Activated naive CD8-positive, alpha-beta T cell treated with anti-CD3 and anti-CD28 coated beads for 36 hours (primary cell): Measurements from ENCODE around the gene SDR39U1. TPM values are rescaled to one million over a fixed set of nuclear protein-coding genes. Genes with fewer than 3 reads are reported as not detected.

Source experiments
- DNase-seq: peaks from one replicate; pipeline ENCODE4 v3.0.0; 2021
- H3K27ac Mint-ChIP-seq: one replicate; pipeline ENCODE4 v1.8.0; 2022; ENCODE audit warnings: mild to moderate bottlenecking, moderate library complexity, mixed read lengths
- H3K27me3 Mint-ChIP-seq: one replicate; pipeline ENCODE4 v1.8.0; 2022; ENCODE audit warnings: mild to moderate bottlenecking, mixed read lengths
- H3K36me3 Mint-ChIP-seq: one replicate; pipeline ENCODE4 v1.8.0; 2021; ENCODE audit warnings: mild to moderate bottlenecking, mixed read lengths
- H3K4me1 Mint-ChIP-seq: one replicate; pipeline ENCODE4 v1.8.0; 2021; ENCODE audit warnings: mixed read lengths
- H3K4me3 Mint-ChIP-seq: one replicate; pipeline ENCODE4 v1.8.0; 2022; ENCODE audit warnings: mild to moderate bottlenecking, moderate library complexity, mixed read lengths
- H3K9me3 Mint-ChIP-seq: one replicate; pipeline ENCODE4 v1.8.0; 2022; ENCODE audit warnings: mixed read lengths
- total RNA-seq, 2 experiments: library from RNA; stranded (reverse); gene quantifications; one replicate each; pipeline ENCODE4 v1.2.3, GENCODE V29; 2021

SDR39U1 gene
- total RNA-seq, 2 experiments from 2014 or later, result 57.8 to 59.0 TPM

DNA sequence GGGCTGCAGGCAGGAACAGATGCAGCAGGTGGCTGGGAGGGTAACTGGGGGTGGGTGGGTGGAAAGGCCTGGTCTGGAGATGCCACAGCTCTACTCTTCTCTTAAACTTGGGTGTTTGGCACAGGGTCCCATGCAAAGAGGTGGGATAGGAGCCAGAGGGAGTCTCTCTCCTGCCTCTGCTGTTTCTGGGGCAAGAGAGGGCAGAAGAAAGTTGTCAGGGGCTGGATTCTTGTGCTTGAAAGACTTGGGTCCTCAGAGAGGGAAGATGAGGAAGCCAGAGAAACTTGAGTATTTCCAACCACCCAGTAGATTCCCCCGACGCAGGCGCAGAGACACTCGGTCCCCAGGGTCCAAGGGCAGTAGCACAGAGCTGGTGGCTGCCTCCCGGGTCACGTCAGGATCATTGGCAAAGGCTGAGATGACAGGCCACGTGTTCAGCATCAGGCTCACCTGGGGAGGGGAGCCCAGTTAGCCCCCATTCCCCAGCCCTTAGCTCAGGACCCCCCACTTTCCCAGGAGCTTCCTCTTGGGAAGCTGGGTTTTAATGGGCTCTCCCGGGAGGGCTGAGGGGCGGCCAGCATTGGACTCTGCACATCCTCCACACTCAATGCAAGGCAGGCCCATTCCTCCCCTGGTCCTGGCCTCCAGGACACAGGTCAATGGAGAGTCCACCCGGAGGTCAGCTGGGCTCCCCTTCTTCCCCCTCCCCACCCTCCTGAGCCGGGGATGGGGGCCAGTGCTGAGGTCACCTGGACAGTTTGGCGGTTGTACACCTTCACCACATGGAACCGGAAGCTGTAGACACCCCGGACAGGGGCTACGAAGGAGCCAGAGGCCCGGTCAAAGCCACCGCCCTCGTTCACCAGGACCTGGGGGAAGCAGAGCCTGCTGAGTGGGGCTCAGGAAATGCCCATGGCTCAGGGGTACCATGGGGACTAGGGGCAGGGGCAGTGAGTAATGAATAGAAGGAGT, 14.8 kb downstream of the SDR39U1 start:
- Mint-ChIP-seq H3K27me3 (no peaks in the 10 kb centered on the region), H3K4me3 (peak overlapping the region; percentile 14), H3K27ac (peak overlapping the region; percentile 71), H3K9me3 (no peaks in the 10 kb centered on the region), H3K4me1 (peaks cover 39% of the 10 kb centered on the region), H3K36me3 (peaks cover 12% of the 10 kb centered on the region)
- DNase-seq, result no peak

DNA sequence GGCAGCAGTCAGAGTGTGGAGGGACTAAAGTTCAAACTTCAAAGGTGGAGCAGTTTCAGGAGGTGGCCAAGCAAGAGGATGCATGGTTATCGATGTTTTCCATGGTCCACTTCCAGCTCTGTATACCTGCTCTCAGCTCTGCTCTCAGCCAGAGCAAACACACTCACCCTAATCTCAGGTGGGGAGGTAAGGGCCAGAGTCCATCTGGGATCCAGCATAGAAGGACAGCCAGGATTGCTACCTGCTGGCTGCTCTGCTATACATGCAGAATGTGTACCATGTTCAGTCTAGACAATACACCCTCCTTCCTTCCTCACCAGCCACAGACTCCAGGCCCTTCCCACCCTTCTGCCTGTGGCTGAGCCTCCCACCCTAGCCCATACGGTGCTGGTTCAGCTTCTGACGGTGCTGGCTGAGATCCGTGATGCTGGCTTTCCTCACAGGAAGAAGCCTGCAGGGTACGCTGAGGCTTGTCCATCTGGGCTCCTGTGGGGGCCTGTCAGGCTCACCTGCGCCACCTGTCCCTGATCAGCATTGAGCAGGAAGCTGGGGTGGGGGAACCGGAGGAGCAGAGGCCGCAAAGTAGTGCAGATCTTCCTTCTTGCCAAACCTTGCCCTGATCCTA, 15.6 kb downstream of the SDR39U1 start:
- Mint-ChIP-seq H3K27ac (no peak overlapping the region), H3K27me3 (no peaks in the 10 kb centered on the region), H3K9me3 (no peaks in the 10 kb centered on the region), H3K4me3 (no peak overlapping the region), H3K36me3 (peaks cover 10% of the 10 kb centered on the region), H3K4me1 (peaks cover 38% of the 10 kb centered on the region)
- DNase-seq, result no peak

DNA sequence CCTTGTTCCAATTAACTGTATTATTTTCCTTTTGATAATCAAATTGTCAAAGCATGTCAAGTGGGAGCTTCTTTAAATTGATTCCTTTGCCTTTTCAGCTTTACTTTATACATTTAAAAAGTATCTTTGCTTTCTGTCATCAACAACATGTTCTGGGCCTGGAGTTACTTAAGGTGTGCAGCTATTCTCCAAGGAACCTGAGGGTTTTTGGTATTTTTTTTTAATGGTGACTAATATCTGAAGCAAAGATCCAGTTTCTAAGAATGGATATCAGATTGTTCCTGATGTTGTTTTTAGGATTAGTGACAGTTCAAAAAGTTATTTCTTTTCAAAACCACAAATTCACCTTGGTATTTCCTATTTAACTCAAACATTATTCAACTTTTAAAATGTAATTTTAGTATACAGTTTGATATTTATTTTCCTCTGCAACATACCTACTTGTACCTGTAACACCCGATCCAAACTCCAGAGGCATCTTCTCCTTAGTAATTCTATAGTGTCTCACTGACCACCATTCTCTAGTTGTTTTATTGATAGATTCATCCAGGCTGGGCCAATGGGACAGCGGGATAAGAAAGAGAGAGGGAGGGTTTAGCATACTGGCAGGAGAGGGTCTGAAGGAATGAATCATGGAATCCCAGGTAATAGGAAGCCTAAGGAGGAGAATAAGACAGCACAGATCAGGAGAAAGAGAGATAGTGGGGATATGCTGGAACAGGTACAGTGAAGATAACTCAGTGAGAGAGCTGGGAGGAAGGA, 16.2 kb downstream of the SDR39U1 start:
- DNase-seq, result no peak
- Mint-ChIP-seq H3K27me3 (no peaks in the 10 kb centered on the region), H3K4me3 (no peak overlapping the region), H3K4me1 (peaks cover 32% of the 10 kb centered on the region), H3K9me3 (no peaks in the 10 kb centered on the region), H3K27ac (no peak overlapping the region), H3K36me3 (peaks cover 4% of the 10 kb centered on the region)

DNA sequence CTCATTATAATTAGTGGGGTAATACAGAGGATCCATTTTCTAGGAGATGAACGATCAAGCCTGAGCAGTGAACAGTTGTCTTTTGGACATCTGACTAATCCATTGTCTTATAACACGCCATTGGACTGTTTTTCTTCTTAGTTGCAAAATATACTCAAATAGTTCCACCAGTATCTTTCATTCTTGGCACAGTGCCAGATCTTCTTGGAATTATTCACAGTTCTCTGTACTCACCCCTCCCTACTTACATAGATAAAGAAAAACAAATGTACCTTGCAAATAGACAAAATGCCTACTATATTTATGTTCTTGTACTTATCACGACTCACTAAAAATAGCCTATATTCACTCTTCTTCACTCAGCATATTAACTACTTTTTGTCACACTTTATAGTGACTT, 16.9 kb downstream of the SDR39U1 start:
- H3K27ac Mint-ChIP-seq, result no peak overlapping the region
- no peak overlapping the region for H3K4me3 Mint-ChIP-seq
- peaks cover 2% of the 10 kb centered on the region for H3K36me3 Mint-ChIP-seq
- no peak for DNase-seq
- no peaks in the 10 kb centered on the region for H3K9me3 Mint-ChIP-seq
- H3K27me3 Mint-ChIP-seq, result no peaks in the 10 kb centered on the region
- H3K4me1 Mint-ChIP-seq, result peaks cover 28% of the 10 kb centered on the region

DNA sequence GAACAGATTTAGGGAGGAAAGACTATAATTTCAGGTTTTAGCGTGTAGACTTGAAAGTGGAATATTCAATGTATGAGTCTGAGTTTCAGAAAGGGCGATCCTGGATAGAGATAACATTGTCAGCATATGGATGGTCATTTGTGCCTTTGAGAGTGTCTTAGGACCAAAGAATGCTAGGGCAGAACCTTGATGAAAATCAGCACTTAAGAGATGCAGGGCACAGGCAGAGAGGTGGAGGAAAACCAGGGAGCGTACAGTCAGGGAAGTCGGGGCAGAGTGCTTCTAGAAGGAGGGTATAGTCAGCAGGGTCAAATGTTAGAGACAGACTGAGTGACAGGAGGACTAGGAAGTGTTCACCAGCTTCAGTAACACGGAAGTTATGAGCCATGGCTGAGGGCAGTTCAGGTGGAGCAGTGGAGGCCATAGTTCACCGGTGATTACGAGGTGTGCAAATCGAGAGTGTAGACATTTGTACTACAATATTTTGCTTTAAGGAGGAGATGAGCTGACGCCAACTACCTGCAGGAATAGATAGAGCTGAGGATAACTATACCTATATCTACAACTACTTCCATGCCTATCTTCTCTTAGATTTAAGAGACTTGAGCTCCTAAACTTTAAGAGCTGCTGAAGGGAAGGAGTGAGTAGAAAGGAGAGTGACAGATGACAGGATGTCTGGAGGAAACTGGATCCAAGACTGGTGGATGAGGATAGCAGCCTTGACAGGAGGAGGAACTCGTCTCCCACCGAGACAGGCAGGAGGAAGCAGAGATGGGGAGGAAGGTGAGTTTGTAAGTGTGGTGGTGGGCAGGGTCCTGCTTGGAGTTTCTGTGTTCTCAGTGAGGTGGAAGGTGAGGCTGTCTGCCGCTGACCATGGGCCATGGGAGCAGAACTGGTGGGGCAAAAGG, 19.6 kb downstream of the SDR39U1 start:
- no peaks in the 10 kb centered on the region for H3K27me3 Mint-ChIP-seq
- no peak overlapping the region for H3K4me3 Mint-ChIP-seq
- peaks cover 2% of the 10 kb centered on the region for H3K36me3 Mint-ChIP-seq
- H3K9me3 Mint-ChIP-seq, result no peaks in the 10 kb centered on the region
- no peak for DNase-seq
- peaks cover 21% of the 10 kb centered on the region for H3K4me1 Mint-ChIP-seq
- no peak overlapping the region for H3K27ac Mint-ChIP-seq

DNA sequence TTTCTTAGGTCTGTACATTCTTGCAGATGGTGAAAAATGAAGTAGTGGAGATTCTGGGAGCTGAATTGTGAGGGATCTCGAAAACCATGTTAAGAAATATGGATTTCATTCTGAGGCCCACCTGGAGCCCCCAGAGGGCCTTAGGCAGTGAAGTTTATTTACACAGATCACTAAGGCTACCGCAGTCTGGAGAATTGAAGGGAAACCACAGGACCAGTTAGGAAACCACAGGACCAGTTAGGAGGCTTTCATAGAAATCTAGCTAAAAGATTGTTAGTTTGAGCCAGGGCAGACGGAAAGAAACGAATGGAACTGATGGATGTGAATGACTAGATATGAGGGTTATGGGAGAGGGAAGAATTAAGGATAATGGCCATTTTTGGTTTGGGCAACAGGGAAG, 20.3 kb downstream of the SDR39U1 start:
- Mint-ChIP-seq H3K9me3 (no peaks in the 10 kb centered on the region), H3K27me3 (no peaks in the 10 kb centered on the region)

DNA sequence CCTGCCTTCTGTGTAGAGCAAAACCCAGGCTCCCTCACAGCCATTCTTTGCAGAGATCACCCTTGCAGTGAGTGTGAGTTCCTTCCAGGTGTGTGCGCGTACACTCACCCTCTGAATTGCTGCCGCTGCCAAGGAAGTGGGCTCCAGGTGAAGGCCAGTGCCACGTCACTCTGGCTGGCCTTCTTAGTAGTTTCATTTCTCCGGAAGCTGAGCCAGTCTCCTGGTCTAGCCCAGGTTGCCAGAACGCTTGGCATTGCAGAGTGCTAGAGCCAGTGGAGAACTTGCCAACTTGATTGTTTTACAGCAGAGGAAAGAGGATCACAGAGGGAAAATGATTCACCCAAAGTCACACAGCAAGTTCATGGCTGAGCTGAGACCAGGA, 24.1 kb downstream of the SDR39U1 start:
- Mint-ChIP-seq H3K9me3 (no peaks in the 10 kb centered on the region), H3K27me3 (no peaks in the 10 kb centered on the region), H3K4me1 (no peaks in the 10 kb centered on the region), H3K27ac (no peak overlapping the region), H3K36me3 (no peaks in the 10 kb centered on the region), H3K4me3 (no peak overlapping the region)
- DNase-seq, result no peak

More for the DNA sequence above, 20.3 kb downstream of the SDR39U1 start:
- peaks cover 19% of the 10 kb centered on the region for H3K4me1 Mint-ChIP-seq
- peaks cover 2% of the 10 kb centered on the region for H3K36me3 Mint-ChIP-seq
- H3K27ac Mint-ChIP-seq, result no peak overlapping the region
- H3K4me3 Mint-ChIP-seq, result no peak overlapping the region
- DNase-seq, result no peak

DNA sequence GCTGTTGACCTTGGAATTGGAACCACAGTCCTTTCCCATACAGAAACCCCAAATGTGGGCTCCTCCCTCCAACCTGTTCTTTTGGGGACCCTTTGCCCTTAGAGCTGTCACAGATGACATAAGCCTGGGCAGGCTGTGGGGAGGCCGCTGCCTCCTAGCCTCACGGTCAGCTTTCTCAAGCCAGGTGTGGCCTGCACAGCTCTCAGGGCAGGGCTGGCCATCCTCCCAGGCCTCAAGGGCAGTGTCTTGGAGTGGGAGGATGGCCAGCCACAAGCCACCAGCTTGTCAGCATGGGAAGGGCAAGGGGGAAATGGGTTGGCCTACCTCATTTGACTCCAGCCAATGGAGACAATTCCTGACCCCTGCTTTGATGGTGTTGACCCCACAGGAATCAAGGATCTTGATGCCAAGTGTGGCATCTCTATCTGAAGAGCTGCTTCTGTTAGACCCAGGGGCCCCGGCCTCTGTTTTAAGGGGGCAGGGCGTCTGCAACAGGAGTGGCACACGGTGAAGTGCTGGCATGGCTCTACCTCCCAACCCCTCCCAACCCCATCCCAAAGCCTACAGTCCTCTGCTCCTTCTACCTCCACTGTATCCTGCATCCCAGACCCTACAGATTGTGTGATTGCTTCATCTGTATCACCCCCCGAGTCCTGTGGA, 24.6 kb downstream of the SDR39U1 start:
- DNase-seq, result no peak
- H3K27ac Mint-ChIP-seq, result no peak overlapping the region
- H3K27me3 Mint-ChIP-seq, result no peaks in the 10 kb centered on the region
- no peaks in the 10 kb centered on the region for H3K36me3 Mint-ChIP-seq
- no peaks in the 10 kb centered on the region for H3K4me1 Mint-ChIP-seq
- no peaks in the 10 kb centered on the region for H3K9me3 Mint-ChIP-seq
- no peak overlapping the region for H3K4me3 Mint-ChIP-seq

DNA sequence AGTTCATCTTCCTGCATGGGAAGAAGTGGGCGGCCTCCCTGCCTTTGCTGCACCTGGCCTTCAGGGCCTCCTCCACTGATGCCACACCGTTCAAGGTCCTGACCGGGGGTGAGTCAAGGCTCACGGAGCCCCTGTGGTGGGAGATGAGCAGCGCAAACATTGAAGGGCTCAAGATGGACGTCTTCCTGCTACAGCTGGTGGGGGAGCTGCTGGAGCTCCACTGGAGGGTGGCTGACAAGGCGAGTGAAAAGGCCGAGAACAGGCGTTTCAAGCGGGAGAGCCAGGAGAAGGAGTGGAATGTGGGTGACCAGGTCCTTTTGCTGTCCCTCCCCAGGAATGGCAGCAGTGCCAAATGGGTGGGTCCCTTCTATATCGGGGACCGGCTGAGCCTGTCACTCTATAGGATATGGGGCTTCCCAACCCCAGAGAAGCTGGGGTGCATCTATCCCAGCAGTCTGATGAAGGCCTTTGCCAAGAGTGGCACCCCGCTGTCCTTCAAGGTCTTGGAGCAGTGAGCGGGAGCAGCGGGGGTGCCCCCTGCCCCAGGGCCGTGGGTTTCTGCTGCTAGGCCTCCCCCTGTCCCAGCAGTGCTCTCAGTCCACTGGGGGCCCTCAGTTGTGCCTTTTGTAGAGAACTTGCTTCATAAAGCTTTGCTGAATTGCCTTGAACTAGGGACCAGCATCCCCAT, 25.5 kb downstream of the SDR39U1 start:
- no peak overlapping the region for H3K4me3 Mint-ChIP-seq
- H3K36me3 Mint-ChIP-seq, result no peaks in the 10 kb centered on the region
- H3K4me1 Mint-ChIP-seq, result no peaks in the 10 kb centered on the region
- no peak overlapping the region for H3K27ac Mint-ChIP-seq
- no peaks in the 10 kb centered on the region for H3K27me3 Mint-ChIP-seq
- no peaks in the 10 kb centered on the region for H3K9me3 Mint-ChIP-seq
- no peak for DNase-seq

DNA sequence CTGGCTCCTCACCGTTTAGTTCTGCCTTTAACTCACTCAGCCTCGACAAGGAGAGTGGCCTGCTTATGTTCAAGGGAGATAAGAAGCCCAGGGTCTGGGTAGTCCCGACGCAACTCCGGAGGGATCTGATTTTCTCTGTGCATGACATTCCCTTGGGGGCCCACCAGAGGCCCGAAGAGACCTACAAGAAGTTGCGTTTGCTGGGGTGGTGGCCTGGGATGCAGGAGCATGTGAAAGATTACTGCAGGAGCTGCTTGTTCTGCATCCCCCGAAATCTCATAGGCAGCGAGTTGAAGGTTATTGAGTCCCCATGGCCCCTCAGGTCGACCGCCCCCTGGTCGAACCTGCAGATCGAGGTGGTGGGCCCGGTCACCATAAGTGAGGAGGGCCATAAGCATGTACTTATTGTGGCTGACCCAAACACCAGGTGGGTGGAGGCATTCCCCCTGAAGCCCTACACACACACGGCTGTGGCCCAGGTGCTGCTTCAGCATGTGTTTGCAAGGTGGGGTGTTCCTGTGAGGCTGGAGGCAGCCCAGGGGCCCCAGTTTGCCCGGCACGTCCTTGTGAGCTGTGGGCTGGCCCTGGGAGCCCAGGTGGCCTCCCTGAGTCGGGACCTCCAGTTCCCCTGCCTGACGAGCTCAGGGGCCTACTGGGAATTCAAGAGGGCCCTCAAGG, 26.2 kb downstream of the SDR39U1 start:
- H3K27ac Mint-ChIP-seq, result no peak overlapping the region
- no peaks in the 10 kb centered on the region for H3K36me3 Mint-ChIP-seq
- no peaks in the 10 kb centered on the region for H3K9me3 Mint-ChIP-seq
- H3K27me3 Mint-ChIP-seq, result no peaks in the 10 kb centered on the region
- no peak overlapping the region for H3K4me3 Mint-ChIP-seq
- DNase-seq, result no peak
- H3K4me1 Mint-ChIP-seq, result no peaks in the 10 kb centered on the region

DNA sequence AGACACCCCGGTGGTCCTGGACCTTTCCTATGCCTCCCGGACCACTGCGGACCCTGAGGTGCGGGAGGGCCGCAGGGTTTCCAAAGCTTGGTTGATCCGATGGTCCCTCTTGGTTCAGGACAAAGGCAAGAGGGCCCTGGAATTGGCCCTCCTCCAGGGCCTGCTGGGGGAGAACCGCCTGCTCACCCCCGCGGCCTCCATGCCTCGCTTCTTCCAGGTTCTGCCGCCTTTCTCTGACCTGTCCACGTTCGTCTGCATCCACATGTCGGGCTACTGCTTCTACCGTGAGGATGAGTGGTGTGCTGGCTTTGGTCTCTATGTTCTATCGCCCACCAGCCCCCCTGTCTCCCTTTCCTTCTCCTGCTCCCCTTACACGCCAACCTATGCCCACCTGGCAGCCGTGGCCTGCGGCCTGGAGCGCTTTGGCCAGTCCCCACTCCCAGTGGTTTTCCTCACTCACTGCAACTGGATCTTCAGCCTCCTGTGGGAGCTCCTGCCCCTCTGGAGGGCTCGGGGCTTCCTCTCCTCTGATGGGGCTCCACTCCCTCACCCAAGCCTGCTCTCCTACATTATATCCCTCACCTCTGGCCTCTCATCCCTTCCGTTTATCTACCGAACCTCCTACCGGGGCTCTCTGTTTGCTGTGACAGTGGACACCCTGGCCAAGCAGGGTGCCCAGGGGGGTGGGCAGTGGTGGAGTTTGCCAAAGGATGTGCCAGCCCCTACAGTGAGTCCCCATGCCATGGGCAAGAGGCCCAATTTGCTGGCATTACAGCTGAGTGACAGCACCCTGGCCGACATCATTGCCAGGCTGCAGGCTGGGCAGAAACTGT, 26.9 kb downstream of the SDR39U1 start:
- Mint-ChIP-seq H3K27ac (no peak overlapping the region), H3K36me3 (no peaks in the 10 kb centered on the region), H3K27me3 (no peaks in the 10 kb centered on the region), H3K9me3 (no peaks in the 10 kb centered on the region), H3K4me1 (no peaks in the 10 kb centered on the region), H3K4me3 (no peak overlapping the region)
- DNase-seq, result no peak

DNA sequence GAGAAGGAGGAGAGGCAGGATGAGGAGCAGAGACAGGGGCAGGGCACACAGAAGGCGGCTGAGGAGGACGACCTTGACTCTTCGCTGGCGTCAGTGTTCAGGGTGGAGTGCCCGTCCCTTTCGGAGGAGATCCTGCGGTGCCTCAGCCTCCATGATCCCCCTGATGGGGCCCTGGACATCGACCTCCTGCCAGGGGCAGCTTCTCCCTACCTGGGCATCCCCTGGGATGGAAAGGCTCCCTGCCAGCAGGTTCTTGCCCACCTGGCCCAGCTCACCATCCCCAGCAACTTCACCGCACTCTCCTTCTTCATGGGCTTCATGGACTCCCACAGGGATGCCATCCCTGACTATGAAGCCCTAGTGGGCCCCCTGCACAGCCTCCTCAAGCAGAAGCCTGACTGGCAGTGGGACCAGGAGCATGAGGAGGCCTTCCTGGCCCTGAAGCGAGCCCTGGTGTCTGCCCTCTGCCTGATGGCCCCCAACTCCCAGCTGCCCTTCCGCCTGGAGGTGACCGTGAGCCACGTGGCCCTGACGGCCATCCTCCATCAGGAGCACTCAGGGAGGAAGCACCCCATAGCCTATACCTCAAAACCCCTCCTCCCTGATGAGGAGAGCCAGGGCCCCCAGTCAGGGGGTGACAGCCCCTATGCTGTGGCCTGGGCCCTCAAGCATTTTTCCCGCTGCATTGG, 27.7 kb downstream of the SDR39U1 start:
- no peaks in the 10 kb centered on the region for H3K9me3 Mint-ChIP-seq
- H3K4me3 Mint-ChIP-seq, result no peak overlapping the region
- no peak for DNase-seq
- no peaks in the 10 kb centered on the region for H3K4me1 Mint-ChIP-seq
- H3K27me3 Mint-ChIP-seq, result no peaks in the 10 kb centered on the region
- H3K36me3 Mint-ChIP-seq, result no peaks in the 10 kb centered on the region
- H3K27ac Mint-ChIP-seq, result no peak overlapping the region
